ENCODE results near the gene PRAC1. TPM values are rescaled to one million over a fixed set of nuclear protein-coding genes. Genes with fewer than 3 reads are reported as not detected.

The PRAC1 gene
- polyA plus RNA-seq, 1 of the 3 experiments (the other 2 are of a cell fraction): not detected

GRCh38 chr17:48754500-48755261 lies 32.4 kb upstream of the PRAC1 start:
- DNase-seq: no peak
- TF ChIP-seq MEF2A (IDR thresholded peaks at IDR 0.05; ENCODE audit: borderline replicate concordance, low read depth) (no peak), EZH2phosphoT487 (IDR thresholded peaks at IDR 0.05; ENCODE audit: borderline replicate concordance, low read depth) (peak; percentile 69)
- WGBS (ENCODE audit: low lambda C conversion rate): 28% methylated on average over 44 of the region's 52 CpGs

DNA sequence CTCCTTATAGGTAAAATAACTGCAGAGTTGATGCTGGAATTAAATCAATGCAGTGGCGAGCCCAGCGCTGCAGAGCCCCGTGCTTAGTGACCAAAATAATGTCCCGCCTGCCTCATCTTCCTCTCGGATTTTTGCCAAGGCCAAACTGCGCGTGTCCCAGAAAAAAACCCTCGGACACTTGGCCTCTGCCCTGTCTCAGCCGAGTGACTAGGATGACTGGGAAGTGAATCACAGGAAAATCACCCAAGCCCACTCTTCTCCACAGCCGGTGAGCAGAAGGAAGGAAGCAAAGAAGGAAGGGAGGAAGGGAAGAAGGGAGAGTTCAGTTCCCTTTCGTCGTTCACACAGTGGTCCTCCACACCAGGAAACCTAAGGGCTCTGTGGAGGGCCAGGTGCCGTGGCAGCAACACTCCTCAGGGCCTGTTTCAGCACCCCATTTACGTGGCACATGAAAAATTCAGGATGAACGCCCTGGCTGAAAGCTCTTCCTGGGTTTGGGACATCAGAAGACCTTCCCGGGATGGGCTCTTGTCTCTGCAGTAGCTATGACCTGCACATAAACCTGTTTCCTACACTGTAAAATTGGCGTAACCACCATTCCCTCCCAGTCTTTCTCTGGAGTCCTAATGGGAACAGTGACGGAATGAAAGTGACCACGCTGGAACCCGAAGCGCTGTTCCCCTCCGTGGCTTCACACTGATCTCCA lies 31.6 kb upstream of the PRAC1 start:
- Histone ChIP-seq H3K79me2 (ENCODE audit: insufficient read depth) (no peaks in the 10 kb centered on the region), H2AFZ (ENCODE audit: low read depth) (peak overlapping the region; percentile 17; the same call in 1 of the 2 replicates)
- CTCF ChIA-PET: interaction anchor here (1.1 to 4.2 kb wide), 5 partner anchors 29 to 279 kb away, joined by 4 to 17 read pairs (median 4); no protein-coding TSS in a partner anchor

More at GRCh38 chr17:48754500-48755261, 32.4 kb upstream of the PRAC1 start:
- no peak overlapping the region; the same call in 1 of the 2 replicates for H3K4me2 ChIP-seq
- no peaks in the 10 kb centered on the region for H3K4me1 ChIP-seq (ENCODE audit: control insufficient read depth in 1 of 2, insufficient read depth in 2 of 2, low read depth in 1 of 2, low read length in 1 of 2)
- H3K79me2 ChIP-seq (ENCODE audit: insufficient read depth): no peaks in the 10 kb centered on the region
- H3K4me3 ChIP-seq (ENCODE audit: low read depth in 2 of 2, low read length in 1 of 2): no peak overlapping the region
- H3K9me3 ChIP-seq: no peaks in the 10 kb centered on the region
- no peak overlapping the region for H2AFZ ChIP-seq (ENCODE audit: low read depth)
- H4K20me1 ChIP-seq (ENCODE audit: insufficient read depth): no peaks in the 10 kb centered on the region
- POLR2A ChIA-PET: no interaction called here
- H3K9ac ChIP-seq: no peak overlapping the region
- H3K27me3 ChIP-seq (ENCODE audit: insufficient read depth): peaks cover 98% of the 10 kb centered on the region
- no peaks in the 10 kb centered on the region for H3K9me2 ChIP-seq
- no peak overlapping the region for H3K27ac ChIP-seq (ENCODE audit: low read depth in 2 of 2, low read length in 1 of 2)
- no peaks in the 10 kb centered on the region for H3F3A ChIP-seq (replicated peaks; ENCODE audit: insufficient read depth)
- no peaks in the 10 kb centered on the region for H3K36me3 ChIP-seq (replicated peaks in 1 of 2; ENCODE audit: control insufficient read depth in 1 of 2, insufficient read depth in 2 of 2, low read length in 1 of 2)
- CTCF ChIA-PET: interaction anchor here (0.6 to 4.2 kb wide), 4 partner anchors 30 to 611 kb away, joined by 4 to 17 read pairs (median 8); no protein-coding TSS in a partner anchor

More for the DNA sequence above, 31.6 kb upstream of the PRAC1 start:
- Histone ChIP-seq H3K4me3 (ENCODE audit: low read depth in 2 of 2, low read length in 1 of 2) (no peak overlapping the region), H3F3A (replicated peaks; ENCODE audit: insufficient read depth) (no peaks in the 10 kb centered on the region), H4K20me1 (ENCODE audit: insufficient read depth) (no peaks in the 10 kb centered on the region), H3K36me3 (replicated peaks in 1 of 2; ENCODE audit: control insufficient read depth in 1 of 2, insufficient read depth in 2 of 2, low read length in 1 of 2) (no peaks in the 10 kb centered on the region), H3K4me2 (no peak overlapping the region; the same call in 1 of the 2 replicates), H3K27me3 (ENCODE audit: insufficient read depth) (peaks cover 98% of the 10 kb centered on the region), H3K9me2 (no peaks in the 10 kb centered on the region), H3K9ac (no peak overlapping the region), H3K4me1 (ENCODE audit: control insufficient read depth in 1 of 2, insufficient read depth in 2 of 2, low read depth in 1 of 2, low read length in 1 of 2) (no peaks in the 10 kb centered on the region), H3K9me3 (no peaks in the 10 kb centered on the region), H3K27ac (ENCODE audit: low read depth in 2 of 2, low read length in 1 of 2) (no peak overlapping the region)
- TF ChIP-seq RXRA (IDR thresholded peaks at IDR 0.05; ENCODE audit: borderline replicate concordance, low read depth): no peak
- no peak for TF ChIP-seq NFIC (IDR thresholded peaks at IDR 0.05; ENCODE audit: borderline replicate concordance)
- no peak for TF ChIP-seq TCF12 (IDR thresholded peaks at IDR 0.05)
- no peak for TF ChIP-seq SMC3 (IDR thresholded peaks at IDR 0.05; ENCODE audit: low read depth, low read length)
- TF ChIP-seq YY1 (IDR thresholded peaks at IDR 0.05; ENCODE audit: low read depth): no peak
- no peak for TF ChIP-seq NRF1 (IDR thresholded peaks at IDR 0.05; ENCODE audit: low read depth, low read length)
- TF ChIP-seq JUND (IDR thresholded peaks at IDR 0.05): no peak
- TF ChIP-seq RAD21 (IDR thresholded peaks at IDR 0.05; ENCODE audit: low read length): no peak
- TF ChIP-seq USF2 (IDR thresholded peaks at IDR 0.05; ENCODE audit: borderline replicate concordance, low read depth, low read length): no peak
- TF ChIP-seq PBX3 (IDR thresholded peaks at IDR 0.05): no peak
- TF ChIP-seq FOXM1 (IDR thresholded peaks at IDR 0.05; ENCODE audit: low read depth): no peak
- TF ChIP-seq, protein P1, sequence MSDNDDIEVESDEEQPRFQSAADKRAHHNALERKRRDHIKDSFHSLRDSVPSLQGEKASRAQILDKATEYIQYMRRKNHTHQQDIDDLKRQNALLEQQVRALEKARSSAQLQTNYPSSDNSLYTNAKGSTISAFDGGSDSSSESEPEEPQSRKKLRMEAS (IDR thresholded peaks at IDR 0.05; ENCODE audit: low read depth): no peak
- no peak for TF ChIP-seq GATA2 (CRISPR knock-in tag; IDR thresholded peaks at IDR 0.05)
- no peak for TF ChIP-seq EP300 (IDR thresholded peaks at IDR 0.05; ENCODE audit: borderline replicate concordance in 1 of 2, low read depth in 1 of 2, low read length in 1 of 2)
- TF ChIP-seq MEF2A (IDR thresholded peaks at IDR 0.05; ENCODE audit: borderline replicate concordance, low read depth): no peak
- TF ChIP-seq RCOR1 (IDR thresholded peaks at IDR 0.05; ENCODE audit: low read length): no peak
- no peak for TF ChIP-seq ELF1 (IDR thresholded peaks at IDR 0.05)
- 20% methylated on average over 22 of the region's 22 CpGs for WGBS (ENCODE audit: low lambda C conversion rate)
- POLR2A ChIA-PET: no interaction called here
- DNase-seq: no peak

Measured in SK-N-SH (cell line).